GM12872 (cell line): ENCODE results near the gene DAP.

Experiments used
- TF ChIP-seq, protein P1 (sequence below): IDR thresholded peaks from 3 replicates; pipeline ENCODE4 v1.5.1; 2011; ENCODE audit warnings: low read depth, mild to moderate bottlenecking, low read length, moderate library complexity; ENCODE audit not compliant: insufficient read depth

Gene DAP

GRCh38 chr5:10707198-10708142 lies 53.6 kb downstream of the DAP start:
- TF ChIP-seq, protein P1, sequence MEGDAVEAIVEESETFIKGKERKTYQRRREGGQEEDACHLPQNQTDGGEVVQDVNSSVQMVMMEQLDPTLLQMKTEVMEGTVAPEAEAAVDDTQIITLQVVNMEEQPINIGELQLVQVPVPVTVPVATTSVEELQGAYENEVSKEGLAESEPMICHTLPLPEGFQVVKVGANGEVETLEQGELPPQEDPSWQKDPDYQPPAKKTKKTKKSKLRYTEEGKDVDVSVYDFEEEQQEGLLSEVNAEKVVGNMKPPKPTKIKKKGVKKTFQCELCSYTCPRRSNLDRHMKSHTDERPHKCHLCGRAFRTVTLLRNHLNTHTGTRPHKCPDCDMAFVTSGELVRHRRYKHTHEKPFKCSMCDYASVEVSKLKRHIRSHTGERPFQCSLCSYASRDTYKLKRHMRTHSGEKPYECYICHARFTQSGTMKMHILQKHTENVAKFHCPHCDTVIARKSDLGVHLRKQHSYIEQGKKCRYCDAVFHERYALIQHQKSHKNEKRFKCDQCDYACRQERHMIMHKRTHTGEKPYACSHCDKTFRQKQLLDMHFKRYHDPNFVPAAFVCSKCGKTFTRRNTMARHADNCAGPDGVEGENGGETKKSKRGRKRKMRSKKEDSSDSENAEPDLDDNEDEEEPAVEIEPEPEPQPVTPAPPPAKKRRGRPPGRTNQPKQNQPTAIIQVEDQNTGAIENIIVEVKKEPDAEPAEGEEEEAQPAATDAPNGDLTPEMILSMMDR = no peak

DNA sequence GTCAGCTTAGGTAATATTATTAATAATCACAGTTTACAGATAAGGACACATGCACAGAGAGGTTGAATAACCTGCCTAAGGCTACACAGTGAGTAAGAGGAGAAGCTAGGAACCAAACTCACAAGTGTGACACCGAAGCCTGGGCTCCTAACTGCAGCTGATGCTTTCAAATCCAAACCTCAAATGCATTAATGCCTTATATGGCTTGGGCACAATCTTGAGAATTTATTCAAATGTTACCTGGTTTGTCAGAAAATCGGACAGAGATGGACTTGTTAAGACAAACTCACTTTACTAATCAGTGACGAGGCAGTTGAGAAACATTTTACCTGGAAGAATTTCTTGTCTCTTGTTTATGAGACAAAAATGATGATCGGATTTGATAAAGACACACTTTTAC lies 54.7 kb downstream of the DAP start:
- TF ChIP-seq, protein P1 = no peak

DNA sequence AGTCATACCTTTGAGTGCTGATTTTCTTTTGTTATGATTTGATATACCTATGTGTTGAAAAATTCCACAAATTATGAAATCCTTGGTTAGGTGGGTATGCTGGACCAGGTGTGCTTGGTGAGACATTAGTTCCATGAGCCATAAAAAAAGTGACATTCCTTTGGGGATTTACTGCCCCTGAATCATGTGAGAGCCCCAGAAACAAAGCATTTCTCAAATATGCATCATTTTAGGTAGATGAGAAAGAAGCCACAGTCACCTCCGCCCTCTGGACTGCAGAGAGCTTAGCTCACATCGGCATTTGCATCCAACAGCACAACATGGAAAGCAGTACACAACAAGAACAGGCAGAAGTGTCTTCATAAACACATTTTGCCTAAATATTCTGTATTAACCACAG lies 55.3 kb downstream of the DAP start:
- TF ChIP-seq, protein P1 = no peak

DNA sequence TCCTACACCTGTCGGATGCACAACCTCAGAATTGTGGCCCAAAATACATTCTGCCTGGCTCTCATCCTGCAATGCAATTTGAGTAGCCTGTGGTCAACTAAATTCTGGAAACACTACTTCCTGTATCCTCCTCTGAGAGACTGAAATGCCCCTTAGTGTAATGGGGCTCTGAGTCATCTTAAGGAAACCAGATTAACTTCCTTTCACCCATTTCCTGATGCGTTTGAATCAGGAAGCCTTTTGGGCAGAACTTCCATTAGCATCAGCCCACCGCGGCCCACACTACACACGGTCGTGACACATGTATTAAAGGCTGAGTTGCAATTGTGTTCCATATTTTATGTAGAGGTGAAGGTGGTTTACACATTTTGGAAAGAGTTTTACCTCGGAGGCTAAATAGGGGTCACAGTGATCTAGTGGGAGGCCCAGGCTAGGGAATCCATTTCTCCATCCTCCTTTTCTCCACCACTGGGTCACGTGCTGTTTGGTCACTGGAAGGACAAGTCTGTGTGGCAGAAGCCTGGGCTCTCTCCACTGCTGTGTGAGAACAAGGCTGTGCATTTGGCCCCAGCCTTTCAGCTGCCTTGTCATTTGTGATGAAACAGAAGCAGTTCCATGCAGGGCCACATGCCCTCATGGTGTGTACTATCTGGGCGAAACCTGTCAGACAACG lies 55.9 kb downstream of the DAP start:
- TF ChIP-seq, protein P1 = no peak

DNA sequence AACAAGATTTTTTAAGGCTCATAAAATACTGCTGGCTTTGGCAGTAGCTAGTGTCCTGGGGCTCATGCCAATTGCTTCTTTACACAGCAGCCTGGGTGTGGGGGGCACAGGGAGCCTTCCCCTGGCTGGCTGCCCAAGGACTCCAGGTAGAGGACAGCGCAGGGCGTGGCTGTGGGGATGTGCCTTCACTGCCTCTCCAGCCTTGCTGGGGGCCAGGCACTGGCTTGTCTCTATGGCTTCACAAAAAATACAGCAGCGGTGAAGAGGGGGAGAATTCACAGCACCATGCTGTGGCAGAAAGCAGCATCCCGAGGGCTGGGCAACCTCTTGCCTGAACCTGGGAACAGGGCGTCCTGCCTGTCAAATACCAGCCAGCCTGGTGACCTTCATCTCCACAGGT lies 57.4 kb downstream of the DAP start:
- TF ChIP-seq, protein P1 = no peak

- TF ChIP-seq, protein P1 = no peak
Measured at GRCh38 chr5:10702911-10703491, 58.0 kb downstream of the DAP start.

- TF ChIP-seq, protein P1 = no peak
Measured at GRCh38 chr5:10702040-10702629, 58.9 kb downstream of the DAP start.
